GM12874 (cell line): ENCODE data around the gene TRIM63.

ENCODE experiments used
- TF ChIP-seq, protein P1 (sequence below): IDR thresholded peaks from 2 replicates; pipeline ENCODE4 v1.5.1; 2011; ENCODE audit warnings: low read depth, mild to moderate bottlenecking, control low read depth, low read length, moderate library complexity; ENCODE audit not compliant: insufficient read depth

The TRIM63 gene

DNA sequence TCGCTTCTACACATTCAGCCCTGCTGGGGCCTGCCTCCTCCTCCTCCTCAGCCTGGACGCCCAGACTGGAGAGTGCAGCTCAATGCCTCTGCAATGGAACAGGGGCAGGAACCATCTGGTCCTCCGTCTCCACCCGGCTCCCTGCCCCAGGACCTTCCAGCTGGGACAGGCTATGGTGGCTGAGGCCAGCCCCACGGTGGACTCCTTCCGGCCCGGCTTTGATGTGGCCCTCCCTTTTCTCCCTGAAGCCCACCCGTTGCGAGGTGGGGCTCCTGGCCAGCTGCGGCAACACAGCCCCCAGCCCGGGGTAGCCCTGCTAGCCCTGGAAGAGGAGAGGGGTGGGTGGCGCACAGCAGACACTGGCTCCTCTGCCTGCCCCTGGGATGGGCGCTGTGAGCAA lies 44.4 kb downstream of the TRIM63 start:
- TF ChIP-seq, protein P1, sequence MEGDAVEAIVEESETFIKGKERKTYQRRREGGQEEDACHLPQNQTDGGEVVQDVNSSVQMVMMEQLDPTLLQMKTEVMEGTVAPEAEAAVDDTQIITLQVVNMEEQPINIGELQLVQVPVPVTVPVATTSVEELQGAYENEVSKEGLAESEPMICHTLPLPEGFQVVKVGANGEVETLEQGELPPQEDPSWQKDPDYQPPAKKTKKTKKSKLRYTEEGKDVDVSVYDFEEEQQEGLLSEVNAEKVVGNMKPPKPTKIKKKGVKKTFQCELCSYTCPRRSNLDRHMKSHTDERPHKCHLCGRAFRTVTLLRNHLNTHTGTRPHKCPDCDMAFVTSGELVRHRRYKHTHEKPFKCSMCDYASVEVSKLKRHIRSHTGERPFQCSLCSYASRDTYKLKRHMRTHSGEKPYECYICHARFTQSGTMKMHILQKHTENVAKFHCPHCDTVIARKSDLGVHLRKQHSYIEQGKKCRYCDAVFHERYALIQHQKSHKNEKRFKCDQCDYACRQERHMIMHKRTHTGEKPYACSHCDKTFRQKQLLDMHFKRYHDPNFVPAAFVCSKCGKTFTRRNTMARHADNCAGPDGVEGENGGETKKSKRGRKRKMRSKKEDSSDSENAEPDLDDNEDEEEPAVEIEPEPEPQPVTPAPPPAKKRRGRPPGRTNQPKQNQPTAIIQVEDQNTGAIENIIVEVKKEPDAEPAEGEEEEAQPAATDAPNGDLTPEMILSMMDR, result no peak

- TF ChIP-seq, protein P1, result no peak
Observed at GRCh38 chr1:26022404-26022779, 45.0 kb downstream of the TRIM63 start.

- TF ChIP-seq, protein P1, result no peak
Observed at GRCh38 chr1:26021647-26022403, 45.6 kb downstream of the TRIM63 start, which contains the start of gene EXTL1. Gene EXTL1 (plus strand): TSS chr1:26021775. CDS start chr1:26022647, 872 bp downstream.

DNA sequence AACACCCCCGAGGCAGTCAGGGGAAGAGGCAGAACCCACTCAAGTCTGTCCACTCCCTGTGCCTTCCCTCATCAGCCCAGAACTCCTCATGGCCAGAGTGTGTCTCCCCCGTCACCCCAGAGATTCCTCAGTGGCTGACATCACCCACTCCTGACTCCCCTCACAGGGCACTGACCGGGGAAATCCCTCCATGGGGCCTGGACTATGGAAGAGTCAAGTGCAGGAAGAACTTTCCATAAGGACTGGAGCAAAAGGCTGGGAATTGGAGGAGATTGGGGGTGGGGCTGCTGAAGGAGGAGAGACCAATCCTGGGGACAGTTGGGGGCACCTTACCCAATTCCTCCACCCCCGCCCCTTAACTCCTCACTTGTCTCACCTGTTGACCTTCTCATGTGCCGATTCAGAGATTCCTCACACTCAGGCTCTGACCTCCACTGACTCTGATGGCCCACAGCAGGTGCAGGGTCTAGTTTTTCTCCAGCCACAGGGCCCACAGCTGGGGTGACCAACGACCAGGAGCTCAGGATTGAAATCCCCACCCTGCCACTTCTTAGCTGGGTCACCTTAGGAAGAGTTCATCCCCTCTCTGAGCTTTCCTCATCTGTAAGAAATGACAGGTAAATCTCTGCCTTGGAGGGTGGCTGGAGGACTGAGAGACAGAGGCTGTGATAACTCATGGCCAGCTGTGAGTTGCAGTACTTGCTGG lies 46.3 kb downstream of the TRIM63 start:
- TF ChIP-seq, protein P1, result no peak

DNA sequence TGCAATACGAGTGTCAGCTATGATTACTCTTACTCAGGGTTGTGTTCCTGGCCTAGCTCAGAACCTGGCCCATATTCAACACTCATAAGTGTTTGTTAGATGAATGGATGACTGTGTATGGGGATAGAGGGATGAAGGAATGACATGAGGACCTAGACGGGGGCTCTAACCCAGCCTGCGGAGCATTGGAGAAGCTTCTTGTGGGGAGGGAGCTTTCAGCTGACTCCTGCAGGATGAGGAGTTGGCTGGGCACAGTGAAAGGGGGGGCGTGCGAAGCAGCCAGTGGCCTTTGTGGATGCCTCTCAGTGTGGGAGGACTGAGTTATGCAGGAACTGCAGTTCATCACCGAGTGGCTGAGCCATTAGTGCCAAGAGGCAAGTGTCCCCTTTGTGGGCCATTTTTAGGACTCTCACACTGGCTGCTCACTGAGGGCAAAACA lies 47.1 kb downstream of the TRIM63 start:
- TF ChIP-seq, protein P1, result no peak

DNA sequence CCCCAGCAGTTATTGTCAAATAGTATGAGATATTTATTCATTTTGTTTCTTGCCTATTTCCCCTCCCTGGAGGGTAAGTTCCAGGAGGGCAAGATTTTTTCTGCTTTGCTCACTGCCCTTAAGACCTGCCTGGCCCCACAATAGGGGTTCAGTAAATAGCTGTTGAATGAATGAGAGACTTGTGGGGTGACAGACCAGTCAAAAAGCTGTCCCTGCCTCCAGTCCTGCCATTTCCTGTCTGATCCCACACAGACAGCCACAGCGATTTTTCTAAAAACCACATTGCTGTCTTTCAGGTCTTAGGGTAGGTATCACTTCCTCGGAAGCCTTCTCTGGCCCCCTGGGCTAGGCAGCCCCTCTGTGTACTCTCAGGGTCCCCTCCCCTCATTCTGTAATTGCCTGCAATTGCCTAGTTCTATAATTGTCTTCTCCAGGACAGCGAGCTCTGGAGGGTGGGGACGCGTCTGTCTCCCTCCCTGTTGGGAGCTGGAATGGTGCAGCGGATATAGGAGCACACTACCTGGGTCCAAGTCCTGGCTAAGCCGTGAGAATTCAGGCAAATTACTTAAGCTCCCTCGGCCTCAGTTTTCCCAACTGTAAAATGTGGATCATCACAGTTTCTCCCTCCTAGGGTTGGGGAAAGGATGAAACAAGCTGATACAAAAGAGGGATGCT lies 47.7 kb downstream of the TRIM63 start:
- TF ChIP-seq, protein P1, result no peak

- TF ChIP-seq, protein P1, result no peak
Observed at GRCh38 chr1:26017606-26018005, 49.8 kb downstream of the TRIM63 start.
